HepG2 (cell line): ENCODE measurements around the gene TYMP. TPM values are rescaled to one million over a fixed set of nuclear protein-coding genes. Genes with fewer than 3 reads are reported as not detected.

Source experiments
- BCL6 ChIP-seq: IDR thresholded peaks from 2 replicates; pipeline ENCODE4 v1.6.1; 2016; ENCODE audit warnings: missing genetic modification reagents, missing compliant biosample characterization
- BRCA1 ChIP-seq: sonication (generic); formaldehyde crosslinking; IDR thresholded peaks from 2 replicates; pipeline ENCODE4 v1.4.0; 2020; ENCODE audit warnings: missing genetic modification reagents
- FOXP1 ChIP-seq, 2 experiments: fragments of 450-650 bp in 1 of 2; IDR thresholded peaks; 2 replicates each; pipeline ENCODE4 v1.6.1; 2017 to 2018; ENCODE audit warnings: antibody characterized with exemption in 1 of 2
- HDAC1 ChIP-seq: sonication (generic); formaldehyde crosslinking; IDR thresholded peaks from 2 replicates; pipeline ENCODE4 v1.5.1; 2020; ENCODE audit warnings: mild to moderate bottlenecking, missing genetic modification reagents
- KDM1A ChIP-seq: IDR thresholded peaks from 2 replicates; pipeline ENCODE4 v1.6.1; 2016; ENCODE audit warnings: missing compliant biosample characterization
- SCMH1 ChIP-seq: sonication (generic); formaldehyde crosslinking; IDR thresholded peaks from 2 replicates; pipeline ENCODE4 v1.9.0; 2021; ENCODE audit warnings: missing genetic modification reagents, mild to moderate bottlenecking, borderline replicate concordance
- TERF1 ChIP-seq: sonication (generic); formaldehyde crosslinking; IDR thresholded peaks from 2 replicates; pipeline ENCODE4 v1.8.0; 2022; ENCODE audit warnings: mild to moderate bottlenecking, missing genetic modification reagents, moderate library complexity
- ZBTB26 ChIP-seq: IDR thresholded peaks from 2 replicates; pipeline ENCODE4 v1.6.1; 2016; ENCODE audit warnings: missing compliant biosample characterization, missing genetic modification reagents, borderline replicate concordance
- ZBTB39 ChIP-seq: sonication (generic); formaldehyde crosslinking; IDR thresholded peaks from 2 replicates; pipeline ENCODE4 v1.5.0; 2020; ENCODE audit warnings: missing genetic modification reagents
- ZBTB4 ChIP-seq: sonication (generic); formaldehyde crosslinking; IDR thresholded peaks from 2 replicates; pipeline ENCODE4 v1.4.0; 2020; ENCODE audit warnings: missing genetic modification reagents, mild to moderate bottlenecking, borderline replicate concordance
- ZBTB7A ChIP-seq: sonication (generic); formaldehyde crosslinking; IDR thresholded peaks from 2 replicates; pipeline ENCODE4 v1.8.0; 2022; ENCODE audit warnings: mild to moderate bottlenecking, missing genetic modification reagents
- ZFX ChIP-seq: sonication (generic); formaldehyde crosslinking; IDR thresholded peaks from 2 replicates; pipeline ENCODE4 v1.4.0; 2020; ENCODE audit warnings: mild to moderate bottlenecking, low read depth, missing genetic modification reagents, moderate library complexity
- ZNF484 ChIP-seq: sonication (generic); formaldehyde crosslinking; IDR thresholded peaks from 2 replicates; pipeline ENCODE4 v1.5.1; 2020; ENCODE audit warnings: mild to moderate bottlenecking, low read depth, missing genetic modification reagents, borderline replicate concordance
- polyA plus RNA-seq, 8 experiments: library from polyadenylated mRNA; depleted of rRNA in 3 of 8; stranded (reverse) in 7 of 8; unstranded in 1 of 8; fragments of >200 nt; fragmentation: Illumina TruSeq in 4 of 8; extraction: Trizol in 4 of 8; gene quantifications; 2 replicates each; pipeline versions ENCODE4 v1.2.1 to v1.2.3, GENCODE V29; 2011 to 2016; ENCODE audit warnings: low read depth in 4 of 8, missing spikeins in 1 of 8, mixed read lengths in 1 of 8; ENCODE audit not compliant: insufficient read depth in 1 of 8
- total RNA-seq, 5 experiments: library from RNA; depleted of rRNA; stranded (reverse); fragments of >200 nt; fragmentation: Illumina TruSeq; extraction: Trizol; gene quantifications; 2 replicates each; pipeline ENCODE4 v1.2.3, GENCODE V29; 2016; ENCODE audit warnings: low read depth in 1 of 5
- TF ChIP-seq, protein P1 (sequence below): sonication (generic); formaldehyde crosslinking; IDR thresholded peaks from 2 replicates; pipeline ENCODE4 v1.8.0; 2022; ENCODE audit warnings: missing genetic modification reagents, mild to moderate bottlenecking, borderline replicate concordance
- TF ChIP-seq, protein P2 (sequence below): sonication (generic); formaldehyde crosslinking; IDR thresholded peaks from 2 replicates; pipeline ENCODE4 v1.5.0; 2020; ENCODE audit warnings: missing genetic modification reagents, mild to moderate bottlenecking, borderline replicate concordance

TYMP gene
- total and polyA plus RNA-seq, 2 of the 13 experiments (the other 11 are each of a cell fraction or from before 2014, with no cell fraction given): 3.9 to 4.3 TPM

GRCh38 chr22:50482107-50483074 lies 47.4 kb downstream of the TYMP start (continued):
- TF ChIP-seq, protein P1, sequence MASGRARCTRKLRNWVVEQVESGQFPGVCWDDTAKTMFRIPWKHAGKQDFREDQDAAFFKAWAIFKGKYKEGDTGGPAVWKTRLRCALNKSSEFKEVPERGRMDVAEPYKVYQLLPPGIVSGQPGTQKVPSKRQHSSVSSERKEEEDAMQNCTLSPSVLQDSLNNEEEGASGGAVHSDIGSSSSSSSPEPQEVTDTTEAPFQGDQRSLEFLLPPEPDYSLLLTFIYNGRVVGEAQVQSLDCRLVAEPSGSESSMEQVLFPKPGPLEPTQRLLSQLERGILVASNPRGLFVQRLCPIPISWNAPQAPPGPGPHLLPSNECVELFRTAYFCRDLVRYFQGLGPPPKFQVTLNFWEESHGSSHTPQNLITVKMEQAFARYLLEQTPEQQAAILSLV (CRISPR knock-in tag): no peak
- TF ChIP-seq BCL6: no peak
- TF ChIP-seq FOXP1 (IDR thresholded peaks at IDR 0.05): no peak
- no peak for TF ChIP-seq FOXP1 (CRISPR knock-in tag; IDR thresholded peaks at IDR 0.05)
- TF ChIP-seq, protein P2, sequence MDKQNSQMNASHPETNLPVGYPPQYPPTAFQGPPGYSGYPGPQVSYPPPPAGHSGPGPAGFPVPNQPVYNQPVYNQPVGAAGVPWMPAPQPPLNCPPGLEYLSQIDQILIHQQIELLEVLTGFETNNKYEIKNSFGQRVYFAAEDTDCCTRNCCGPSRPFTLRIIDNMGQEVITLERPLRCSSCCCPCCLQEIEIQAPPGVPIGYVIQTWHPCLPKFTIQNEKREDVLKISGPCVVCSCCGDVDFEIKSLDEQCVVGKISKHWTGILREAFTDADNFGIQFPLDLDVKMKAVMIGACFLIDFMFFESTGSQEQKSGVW (CRISPR knock-in tag): no peak
- TF ChIP-seq HDAC1: 0 out of 2 replicates have a peak, but pooled peaks have one; percentile 29
- TF ChIP-seq ZBTB7A: no peak
- TF ChIP-seq ZNF484 (CRISPR knock-in tag): no peak
- no peak for TF ChIP-seq KDM1A (CRISPR knock-in tag)
- TF ChIP-seq SCMH1: no peak
- TF ChIP-seq ZBTB26: no peak
- TF ChIP-seq ZFX (CRISPR knock-in tag): peak; percentile 48; the same call in 1 of the 2 replicates
- TF ChIP-seq ZBTB39 (CRISPR knock-in tag): no peak
- no peak for TF ChIP-seq TERF1 (CRISPR knock-in tag)
- no peak for TF ChIP-seq ZBTB4 (CRISPR knock-in tag)
- TF ChIP-seq BRCA1 (CRISPR knock-in tag): no peak
